DMS79 (cell line): ENCODE results near the gene MPC1.

ENCODE experiments used
- DNase-seq: peaks from one replicate; lab custom pipeline; 2025; lab: John Stamatoyannopoulos, UW

Gene MPC1

DNA sequence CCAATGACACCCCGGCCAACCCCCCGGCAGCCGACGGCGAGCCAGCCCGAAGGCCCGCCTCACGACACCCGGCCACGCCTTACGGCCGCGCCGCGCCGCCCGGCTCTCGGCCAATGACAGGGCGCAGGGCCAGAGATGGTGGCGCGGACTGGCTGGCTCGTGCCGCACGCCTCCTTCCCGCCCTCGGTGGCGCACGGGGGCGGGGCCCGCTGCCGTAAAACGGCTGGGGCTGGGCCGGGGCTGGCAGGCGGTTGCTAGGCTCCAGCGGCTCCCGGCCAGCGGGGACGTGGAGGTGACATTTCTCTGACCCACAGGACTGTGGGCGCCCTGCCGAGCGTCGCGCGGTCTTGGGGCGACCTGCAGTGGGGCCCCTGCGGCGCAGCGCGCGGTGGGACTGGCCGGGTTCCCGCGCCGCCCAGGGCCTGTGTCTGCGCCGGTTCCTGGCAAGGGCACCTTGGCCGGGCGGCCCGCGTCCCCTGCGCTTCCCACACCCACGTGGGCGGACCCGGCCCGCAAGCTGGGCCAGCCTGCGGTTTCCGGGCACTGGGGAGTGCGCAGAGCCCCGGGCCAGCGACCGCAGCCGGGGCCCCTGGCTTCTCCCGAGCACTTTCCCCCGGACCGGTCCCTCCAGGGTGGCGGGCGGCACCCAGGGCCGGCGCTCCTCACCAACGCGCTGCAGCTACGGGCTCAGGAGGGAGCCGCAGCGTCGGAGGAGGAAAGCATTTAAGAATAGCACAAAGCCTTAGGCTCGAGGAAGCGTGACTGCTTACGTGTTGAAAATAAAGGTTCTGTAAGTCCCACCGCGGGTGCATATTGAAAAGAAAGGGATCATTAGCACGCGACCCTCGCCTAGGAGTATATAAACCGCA lies at the start of gene MPC1:
TSS of gene MPC1 (minus strand) at position 8 of the 869 bp plus-strand sequence. CDS start 64 bp downstream, outside the sequence.
- peak; percentile 83 for DNase-seq

DNA sequence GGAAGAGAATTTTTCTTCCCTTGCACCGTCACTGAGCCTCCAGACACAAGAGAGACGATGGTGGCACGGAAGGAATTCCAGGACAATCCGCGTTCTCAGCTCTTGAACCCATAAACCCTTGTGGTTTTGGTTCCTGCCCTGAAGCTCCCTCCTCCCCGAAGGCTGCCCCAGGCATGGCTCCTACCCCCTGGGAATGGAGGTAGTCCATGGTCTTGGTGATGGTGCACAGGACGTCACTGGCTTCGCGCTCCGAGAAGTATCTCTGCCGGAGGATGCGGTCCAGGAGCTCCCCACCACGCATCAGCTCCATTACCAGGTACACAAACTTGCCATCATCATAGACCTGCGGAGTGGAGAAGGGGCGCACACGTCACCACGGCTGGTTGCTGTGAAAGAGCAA lies 47.5 kb upstream of the MPC1 start:
- DNase-seq: no peak

DNA sequence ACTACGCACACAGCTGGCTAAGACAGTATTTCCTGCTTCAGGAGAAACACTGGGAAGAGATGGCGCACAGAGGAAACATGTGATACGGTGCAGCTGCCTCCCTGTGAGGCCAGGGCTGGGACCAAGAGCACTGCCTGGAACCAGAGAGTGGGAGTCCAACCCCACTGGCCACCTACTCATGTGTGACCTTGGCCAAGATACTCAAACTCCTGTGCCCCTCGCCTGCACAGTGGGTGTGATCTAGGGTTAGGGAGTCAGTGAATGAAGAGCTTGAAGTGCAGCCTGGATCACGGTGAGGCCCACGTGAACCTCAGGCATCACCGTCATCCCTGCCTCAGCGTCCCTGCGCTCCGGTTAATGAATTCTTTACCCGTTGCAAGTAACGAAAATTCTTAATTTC lies 41.7 kb upstream of the MPC1 start:
- no peak for DNase-seq

DNA sequence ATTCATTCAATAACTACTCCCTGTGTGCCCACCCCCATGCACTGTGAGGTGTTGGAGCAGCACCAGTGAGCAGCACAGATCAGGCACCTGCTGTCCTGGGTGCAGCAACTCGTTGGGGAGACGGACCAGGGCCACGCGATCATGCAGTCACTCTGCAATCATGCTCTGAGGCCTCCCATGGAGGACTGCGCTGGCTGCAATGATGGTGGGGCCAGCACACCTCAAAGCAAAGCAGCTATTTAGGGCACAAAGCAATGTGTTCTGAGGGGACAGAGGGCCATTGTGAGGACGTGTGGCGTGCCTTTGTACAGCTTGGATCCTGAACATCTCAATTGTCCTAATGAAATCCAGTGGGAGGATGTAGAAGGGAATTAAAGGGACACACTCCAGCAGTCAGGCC lies 41.0 kb upstream of the MPC1 start:
- no peak for DNase-seq

DNA sequence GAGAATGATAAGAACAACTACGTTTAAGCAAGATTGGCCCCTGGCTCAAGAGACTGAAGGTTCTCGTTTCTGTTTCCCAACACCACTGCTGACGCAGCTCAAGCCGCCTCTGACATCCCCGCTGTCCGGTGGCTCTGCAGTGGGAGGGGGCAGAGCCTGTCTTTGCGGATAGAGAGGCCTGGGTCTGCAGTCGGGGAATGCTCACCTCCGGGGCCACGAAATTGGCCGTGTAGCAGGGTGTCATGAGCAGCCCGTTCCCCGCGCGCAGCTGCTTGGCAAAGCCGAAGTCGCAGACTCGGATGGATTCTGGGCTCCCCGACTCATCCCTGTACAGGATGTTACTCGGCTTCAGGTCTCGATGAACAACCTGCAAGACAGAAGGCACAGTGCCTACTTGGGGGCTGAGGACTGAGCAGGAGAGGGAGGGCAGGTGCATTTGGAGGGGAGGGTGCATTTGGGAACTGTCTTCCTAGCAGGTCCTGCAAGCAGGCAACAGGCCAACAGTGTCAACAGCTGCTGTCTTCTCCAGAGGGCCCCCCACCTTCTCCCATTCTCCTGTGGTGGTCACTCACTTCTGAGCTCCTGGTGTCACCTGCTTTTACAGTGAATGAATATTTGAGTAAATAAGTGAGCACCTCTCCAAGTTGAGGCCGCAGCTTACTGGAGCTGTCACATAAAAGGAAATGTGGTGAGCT lies 40.5 kb upstream of the MPC1 start:
- no peak for DNase-seq

GRCh38 chr6:166422201-166422940 lies 39.6 kb upstream of the MPC1 start:
- no peak for DNase-seq

DNA sequence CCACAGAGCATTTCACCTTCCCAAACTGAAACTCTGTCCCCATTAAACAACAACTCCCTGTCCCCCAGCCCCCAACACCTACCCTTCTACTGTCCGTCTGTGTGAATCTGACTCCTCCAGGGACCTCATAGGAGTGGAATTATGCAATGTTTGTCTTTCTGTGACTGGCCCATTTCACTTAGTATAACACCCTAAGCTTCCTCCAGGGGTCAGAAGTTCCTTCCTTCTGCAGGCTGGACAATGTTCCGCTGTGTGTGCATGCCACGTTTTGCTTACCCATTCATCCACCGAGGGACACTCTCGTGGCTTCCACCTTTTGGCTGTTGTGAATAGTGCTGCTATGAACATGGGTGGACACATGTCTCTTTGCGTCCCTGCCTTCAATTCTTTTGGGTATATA lies 37.6 kb upstream of the MPC1 start:
- DNase-seq: no peak

DNA sequence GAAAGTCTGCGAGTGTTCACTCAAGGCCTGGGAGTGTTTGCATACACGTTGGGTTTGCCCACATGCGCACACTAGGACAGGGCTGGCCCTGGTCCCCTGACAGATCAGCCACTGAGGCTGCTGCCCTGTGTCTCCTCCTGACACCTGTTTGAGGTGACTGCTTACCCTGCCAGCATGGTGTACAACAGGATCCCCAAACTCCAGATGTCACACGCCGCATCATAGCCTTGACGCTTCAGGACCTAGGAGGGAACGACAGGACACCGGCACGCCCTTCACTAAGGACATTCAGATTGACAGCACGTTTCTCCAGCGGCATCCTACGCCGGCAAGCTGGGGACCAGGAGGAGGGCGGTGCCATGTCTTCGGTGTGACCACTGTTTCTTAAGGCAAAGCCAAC lies 37.0 kb upstream of the MPC1 start:
- no peak for DNase-seq

GRCh38 chr6:166419286-166419685 lies 36.5 kb upstream of the MPC1 start:
- DNase-seq: no peak

- no peak for DNase-seq
Measured at GRCh38 chr6:166418691-166419143, 36.0 kb upstream of the MPC1 start.

- DNase-seq: no peak
Measured at GRCh38 chr6:166417285-166417691, 34.5 kb upstream of the MPC1 start.

GRCh38 chr6:166415833-166416347 lies 33.1 kb upstream of the MPC1 start:
- DNase-seq: no peak

DNA sequence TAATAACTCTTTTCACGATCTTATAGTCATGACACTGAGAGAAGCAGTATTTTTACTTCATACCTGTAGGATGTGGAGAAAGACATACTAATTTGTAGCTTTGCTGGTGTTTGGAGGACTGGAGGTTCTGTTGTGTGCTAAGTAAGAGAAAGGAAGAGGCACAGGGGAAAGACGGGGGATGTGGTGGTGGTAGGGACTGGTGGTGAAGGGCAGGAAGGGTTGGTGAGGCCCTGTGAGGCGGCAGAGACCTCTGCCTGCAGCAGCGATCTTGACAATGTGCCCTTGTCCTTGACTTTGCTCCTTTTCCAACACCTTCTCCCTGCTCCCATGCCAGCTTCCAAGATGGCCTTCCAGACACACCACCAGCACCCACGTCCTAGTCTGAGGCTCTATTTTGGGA lies 32.6 kb upstream of the MPC1 start:
- no peak for DNase-seq

DNA sequence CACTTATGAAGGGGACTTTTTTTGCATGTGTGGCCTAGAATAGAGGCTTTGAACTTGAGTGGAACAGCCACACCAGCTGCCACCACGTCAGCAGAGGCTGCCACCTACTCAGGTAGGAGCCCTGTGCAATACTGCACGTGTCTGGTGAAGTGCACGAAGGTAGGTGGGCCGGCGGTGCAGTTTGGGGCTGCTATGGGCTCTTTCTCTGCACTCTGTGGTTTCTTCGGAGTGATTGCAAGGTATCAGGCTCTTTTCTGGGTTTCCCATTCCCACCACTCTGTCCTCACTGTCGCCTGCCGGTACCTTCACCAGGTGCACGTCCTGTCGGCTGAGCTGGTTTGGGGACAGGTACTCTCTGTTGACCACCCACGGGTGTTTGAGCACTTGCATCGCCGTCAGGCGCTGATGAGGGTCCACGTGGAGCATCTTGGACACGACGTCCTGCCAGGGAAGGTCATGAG lies 30.8 kb upstream of the MPC1 start:
- DNase-seq: no peak

GRCh38 chr6:166412911-166413384 lies 30.2 kb upstream of the MPC1 start:
- no peak for DNase-seq

- no peak for DNase-seq
Measured at GRCh38 chr6:166412156-166412910, 29.6 kb upstream of the MPC1 start.

DNA sequence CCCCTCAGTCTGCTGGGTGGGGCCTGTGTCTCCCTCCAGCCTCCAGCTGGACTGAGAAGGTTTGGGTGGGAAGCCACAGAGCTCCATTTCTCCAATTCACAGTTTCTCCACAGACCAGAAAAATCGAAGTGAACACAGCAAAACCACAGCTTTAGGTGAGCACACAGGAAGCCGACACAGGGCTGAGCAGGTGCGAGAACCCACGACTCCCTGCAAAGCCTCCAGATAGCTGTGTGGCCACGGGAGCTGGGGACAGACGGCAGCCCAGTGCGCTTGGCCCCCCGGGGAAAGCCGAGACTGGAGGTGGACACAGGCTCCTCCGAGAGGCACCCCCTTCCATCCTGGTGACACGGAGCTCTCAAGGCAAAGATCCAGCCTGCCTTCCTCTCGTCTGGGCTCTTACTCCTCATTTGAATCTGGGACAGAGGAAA lies 29.0 kb upstream of the MPC1 start:
- DNase-seq: no peak

DNA sequence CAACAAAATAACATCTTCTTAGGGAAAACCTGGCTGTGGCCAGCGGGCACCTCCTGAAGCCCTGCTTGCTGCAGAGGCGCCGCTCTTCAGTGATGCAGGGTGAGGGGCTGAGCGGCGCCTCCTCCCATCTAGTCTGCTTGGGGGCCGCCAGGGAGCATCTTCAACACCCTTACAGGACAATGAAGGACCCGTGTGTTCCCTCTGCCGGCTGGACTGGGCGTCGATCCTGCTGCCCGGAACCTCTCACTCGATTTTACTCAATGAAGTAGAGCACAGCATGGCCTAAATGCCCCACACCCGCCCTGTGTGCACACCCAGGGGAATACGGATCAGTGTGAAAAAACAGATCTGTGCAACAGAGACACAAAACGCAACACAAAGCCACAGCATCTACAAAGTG lies 28.5 kb upstream of the MPC1 start:
- DNase-seq: no peak

- no peak for DNase-seq
Measured at GRCh38 chr6:166410426-166410935, 27.7 kb upstream of the MPC1 start.

DNA sequence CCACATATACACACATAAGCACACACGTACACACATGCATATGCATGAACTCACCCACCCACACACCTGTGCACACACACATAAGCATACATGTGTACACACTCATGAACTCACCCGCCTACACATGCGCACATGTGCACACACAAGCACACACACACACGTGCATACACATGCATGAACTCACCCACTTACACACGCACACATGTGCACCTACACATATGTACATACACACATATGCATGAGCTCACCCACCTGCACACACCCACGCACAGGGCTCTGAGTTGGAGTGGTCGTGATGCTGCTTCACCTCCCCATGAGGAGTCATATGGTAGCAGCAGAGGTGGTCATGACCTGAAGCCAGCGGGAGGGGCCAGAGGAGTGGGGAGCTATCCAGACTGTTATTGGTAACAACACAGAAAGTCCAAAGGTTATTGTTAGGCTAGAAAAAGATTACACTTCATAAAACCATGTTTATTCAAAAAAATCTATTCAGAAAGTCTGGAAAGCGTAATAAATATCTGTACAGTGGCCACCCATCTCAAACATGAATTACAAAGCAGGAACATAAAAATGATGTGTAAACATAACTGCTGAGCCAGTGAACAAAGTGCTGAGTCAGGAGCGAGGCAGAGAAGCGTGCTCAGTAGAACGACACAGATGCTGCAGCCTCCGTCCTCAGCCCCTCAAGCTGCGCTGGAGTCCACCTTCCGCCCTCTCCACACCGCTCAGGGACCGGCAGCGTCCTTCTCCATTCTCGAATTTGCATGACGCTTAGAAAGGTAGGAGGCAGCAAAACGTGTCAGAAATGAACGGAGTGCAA lies 26.4 kb upstream of the MPC1 start:
- no peak for DNase-seq
